K562 (cell line): ENCODE results near the gene CTPS1. TPM values are rescaled to one million over a fixed set of nuclear protein-coding genes. Genes with fewer than 3 reads are reported as not detected.
A peak's percentile ranks its signal among the peaks of the same experiment; 100 is the strongest.

ENCODE experiments used
- ATAC-seq: fragments of 200-7000 bp; cut with Tn5 transposase; 3 replicates; pipeline ENCODE4 v1.9.1; 2020; ENCODE audit warnings: moderate library complexity
- BruUV-seq: library from RNA; stranded (reverse); fragments of 400-500 nt; replicated peaks from 2 replicates; lab custom pipeline; 2021; lab: Mats Ljungman, UMichigan
- CTCF ChIA-PET: fragments of 300-600 bp; formaldehyde crosslinking; extraction: SDS; loops from one replicate; lab custom pipeline; 2021; ENCODE audit warnings: low intra/inter-chr PET ratio; lab: Yijun Ruan, JAX
- POLR2A ChIA-PET: fragments of 300-600, 350-650 bp; sonication (Branson Sonifier 250); formaldehyde crosslinking; extraction: SDS; loops from one replicate; lab custom pipeline; 2021; ENCODE audit warnings: antibody characterized with exemption, inconsistent platforms; lab: Yijun Ruan, JAX
- DNase-seq, 4 experiments: peaks; one replicate each; pipeline versions ENCODE4 v3.0.0 to v3.0.0-alpha.2; 2011 to 2018; ENCODE audit warnings: low spot score in 3 of 4, mixed read lengths in 3 of 4; ENCODE audit errors: extremely low read depth in 1 of 4
- FAIRE-seq: peaks from 2 replicates; lab custom pipeline; 2011; peaks lifted over from hg19 to GRCh38; lab: Jason Lieb, UNC
- H2AFZ ChIP-seq: 2 replicates; pipeline ENCODE4 v1.6.0; 2011; ENCODE audit warnings: low read depth, low read length, control low read depth, inconsistent platforms
- H3K27ac ChIP-seq: fragments of 200-600 bp; 3 replicates; pipeline ENCODE4 v1.8.0; 2011; ENCODE audit warnings: low read depth, mild to moderate bottlenecking, control low read depth, inconsistent platforms, low read length, moderate library complexity, mixed read lengths; ENCODE audit errors: extremely low read depth
- H3K27me3 ChIP-seq, 2 experiments: fragments of 300-600 bp in 1 of 2; 2 replicates in 1 of 2; 3 replicates in 1 of 2; pipeline versions ENCODE4 v1.6.0 to v1.8.0; 2011; ENCODE audit warnings: inconsistent platforms in 2 of 2, low read length in 2 of 2, mild to moderate bottlenecking in 1 of 2, mixed read lengths in 1 of 2, moderate library complexity in 1 of 2; ENCODE audit not compliant: control insufficient read depth in 2 of 2, insufficient read depth in 2 of 2
- H3K36me3 ChIP-seq: fragments of 300-600 bp; 3 replicates; pipeline ENCODE4 v1.8.0; 2011; ENCODE audit warnings: mild to moderate bottlenecking, low read length, inconsistent platforms; ENCODE audit not compliant: control insufficient read depth, insufficient read depth
- H3K4me1 ChIP-seq, 2 experiments: fragments of 200-600 bp in 1 of 2; replicated peaks in 1 of 2; 2 replicates in 1 of 2; 3 replicates in 1 of 2; pipeline versions ENCODE4 v1.5.1 to v1.8.0; 2011; ENCODE audit warnings: inconsistent platforms in 2 of 2, low read length in 2 of 2, mild to moderate bottlenecking in 1 of 2, mixed read lengths in 1 of 2, moderate library complexity in 1 of 2; ENCODE audit not compliant: control insufficient read depth in 2 of 2, insufficient read depth in 2 of 2
- H3K4me2 ChIP-seq: 2 replicates; pipeline ENCODE4 v1.6.1; 2011; ENCODE audit warnings: low read length, control low read depth, inconsistent platforms, mixed read lengths; ENCODE audit not compliant: insufficient read depth
- H3K4me3 ChIP-seq: fragments of 200-600 bp; sonication (generic), shearing (Covaris generic); 2 replicates; pipeline ENCODE4 v1.5.1; 2016; ENCODE audit warnings: control low read depth, inconsistent platforms
- H3K79me2 ChIP-seq: fragments of 200-600 bp; 3 replicates; pipeline ENCODE4 v1.8.0; 2011; ENCODE audit warnings: low read length, inconsistent platforms; ENCODE audit not compliant: control insufficient read depth, insufficient read depth
- H3K9ac ChIP-seq, 2 experiments: 2 replicates each; pipeline versions ENCODE4 v1.6.0 to v1.6.1; 2011; ENCODE audit warnings: low read depth in 2 of 2, low read length in 2 of 2, control low read depth in 1 of 2, inconsistent platforms in 1 of 2, mild to moderate bottlenecking in 1 of 2, mixed read lengths in 1 of 2; ENCODE audit not compliant: insufficient read depth in 1 of 2
- H3K9me1 ChIP-seq: one replicate; pipeline ENCODE4 v1.6.0; 2011; ENCODE audit warnings: inconsistent platforms, mild to moderate bottlenecking, low read length, moderate library complexity; ENCODE audit not compliant: control insufficient read depth, insufficient read depth
- H3K9me3 ChIP-seq: replicated peaks from 2 replicates; pipeline ENCODE4 v1.5.1; 2011; ENCODE audit warnings: low read depth, low read length, inconsistent platforms; ENCODE audit not compliant: control insufficient read depth, insufficient read depth
- H4K20me1 ChIP-seq: replicated peaks from 2 replicates; pipeline ENCODE4 v1.6.1; 2011; ENCODE audit warnings: low read length, inconsistent platforms, mixed read lengths; ENCODE audit not compliant: control insufficient read depth, insufficient read depth
- CHAMP1 ChIP-seq: fragments of 450-650 bp; IDR thresholded peaks from 2 replicates; pipeline ENCODE4 v1.6.1; 2016; ENCODE audit warnings: mild to moderate bottlenecking
- EP300 ChIP-seq: IDR thresholded peaks from 2 replicates; pipeline ENCODE4 v1.6.1; 2012; ENCODE audit warnings: low read length, improper control_type of control experiment
- KDM1A ChIP-seq, 2 experiments: fragments of 450-650 bp; IDR thresholded peaks; 2 replicates each; pipeline ENCODE4 v1.6.1; 2016; ENCODE audit warnings: mild to moderate bottlenecking in 2 of 2
- THRA ChIP-seq: fragments of 450-650 bp; IDR thresholded peaks from 2 replicates; pipeline ENCODE4 v1.6.1; 2017; ENCODE audit warnings: mild to moderate bottlenecking, moderate library complexity
- TRIM28 ChIP-seq: fragments of 450-650 bp; IDR thresholded peaks from 2 replicates; pipeline ENCODE4 v1.6.1; 2017
- ZBTB17 ChIP-seq: fragments of 450-650 bp; formaldehyde crosslinking; IDR thresholded peaks from 2 replicates; pipeline ENCODE4 v1.4.0; 2020; ENCODE audit warnings: mild to moderate bottlenecking
- ZBTB40 ChIP-seq, 2 experiments: fragments of 450-650 bp in 1 of 2; sonication (generic) in 1 of 2; formaldehyde crosslinking in 1 of 2; IDR thresholded peaks; 2 replicates each; pipeline versions ENCODE4 v1.7.1 to v1.9.0; 2016 to 2022; ENCODE audit warnings: inconsistent platforms in 1 of 2, mild to moderate bottlenecking in 1 of 2, missing genetic modification reagents in 1 of 2
- WGBS: fragments of 100-300 bp; shearing (Covaris generic); methylation state at CpG from one replicate; pipeline ENCODE4 v1.1.6; 2016; ENCODE audit warnings: low coverage, mixed read lengths; ENCODE audit not compliant: insufficient coverage; ENCODE audit errors: missing lambda C conversion rate; 5-methylcytosine and 5-hydroxymethylcytosine counted together
- in situ Hi-C: fragments of 300-500 bp; cut with MboI; formaldehyde crosslinking; loops from 4 replicates; pipeline ENCODE4 v1.15.0; 2018; ENCODE audit warnings: inconsistent platforms, mixed read lengths
- intact Hi-C: fragments of 100-400 bp; cut with micrococcal nuclease; formaldehyde crosslinking; loops from 2 replicates; pipeline ENCODE4 v1.14.2; 2022
- polyA plus RNA-seq, 8 experiments: library from polyadenylated mRNA; depleted of rRNA in 4 of 8; stranded (reverse) in 5 of 8; unstranded in 3 of 8; fragments of >200 nt; fragmentation: Nextera tagmentation in 2 of 8; fragmentation: Illumina TruSeq in 1 of 8; extraction: Ambion mirVana in 2 of 8; extraction: Trizol in 1 of 8; gene quantifications; 2 replicates each; pipeline versions ENCODE4 v1.2.1 to v1.2.3, GENCODE V29; 2011 to 2014; ENCODE audit warnings: inconsistent platforms in 1 of 8, missing spikeins in 1 of 8
- total RNA-seq, 7 experiments: library from RNA; depleted of rRNA in 6 of 7; stranded (reverse); fragments of >200 nt in 6 of 7; fragmentation: Illumina TruSeq in 2 of 7; extraction: Trizol in 2 of 7; gene quantifications; 2 replicates each; pipeline versions ENCODE4 v1.2.1 to v1.2.3, GENCODE V29; 2011 to 2021; ENCODE audit warnings: low replicate concordance in 1 of 7

Gene CTPS1
- total and polyA plus RNA-seq, 9 of the 15 experiments (the other 6 are each of a cell fraction or from before 2014, with no cell fraction given), result 44.4 to 164 (median 87.7) TPM

- no peak for TF ChIP-seq THRA
- no peak for TF ChIP-seq ZBTB17
- no peak for TF ChIP-seq TRIM28
- no peak for TF ChIP-seq CHAMP1
- TF ChIP-seq, all 486 proteins: peak for 2
These were observed 35.2 kb upstream of the CTPS1 start (continued) for GRCh38 chr1:40944326-40944725.

GRCh38 chr1:40944841-40945430, 34.6 kb upstream of the CTPS1 start:
- no peak for DNase-seq
- BruUV-seq, result no TSS peak
- H4K20me1 ChIP-seq, result no peaks in the 10 kb centered on the region
- ATAC-seq, result no peak
- H3K36me3 ChIP-seq, result no peaks in the 10 kb centered on the region
- 37% methylated on average over 6 of the region's 6 CpGs for WGBS
- no peak overlapping the region for H3K4me3 ChIP-seq
- no peaks in the 10 kb centered on the region for H3K9me3 ChIP-seq
- no peak overlapping the region for H2AFZ ChIP-seq
- H3K9me1 ChIP-seq, result no peaks in the 10 kb centered on the region
- H3K79me2 ChIP-seq, result no peaks in the 10 kb centered on the region
- ChIA-PET POLR2A (interaction anchor here (0.7 to 1.8 kb wide), 2 partner anchors 19 to 81 kb away, joined by 3 to 4 read pairs; no protein-coding TSS in a partner anchor), CTCF (interaction anchor here (0.8 kb wide), 1 partner anchor 95 kb away, joined by 4 read pairs; no protein-coding TSS in a partner anchor)
- H3K4me2 ChIP-seq, result no peak overlapping the region
- no peaks in the 10 kb centered on the region for H3K27me3 ChIP-seq
- H3K4me1 ChIP-seq, result peaks cover 4 to 5% of the 10 kb centered on the region in 2 experiments; a peak in 3 of 5 replicates
- H3K27ac ChIP-seq, result no peak overlapping the region
- no peak for FAIRE-seq
- H3K9ac ChIP-seq, result no peak overlapping the region
- intact Hi-C loops (no loop called here), in situ Hi-C loops (no loop called here)
- TF ChIP-seq ZBTB40 (IDR thresholded peaks at IDR 0.05), result no peak
- no peak for TF ChIP-seq ZBTB40 (CRISPR knock-in tag; IDR thresholded peaks at IDR 0.05)
- TF ChIP-seq KDM1A (IDR thresholded peaks at IDR 0.05), result peak; percentile 50 to 55; a peak in 2 of 4 replicates
- no peak for TF ChIP-seq EP300
